NCI-H2107 treated with DMSO at 0.1 percent for 48 hours (cell line): ENCODE results near the gene FKBP11.
"Not testable (repeated sequence)": the region's sequence is repeated elsewhere in the genome, so short reads cannot be mapped to it uniquely, and the experiment has no call there.

ENCODE experiments used
- DNase-seq: peaks from one replicate; lab custom pipeline; 2025; ENCODE audit not compliant: unreplicated experiment; lab: John Stamatoyannopoulos, UW

The FKBP11 gene

DNA sequence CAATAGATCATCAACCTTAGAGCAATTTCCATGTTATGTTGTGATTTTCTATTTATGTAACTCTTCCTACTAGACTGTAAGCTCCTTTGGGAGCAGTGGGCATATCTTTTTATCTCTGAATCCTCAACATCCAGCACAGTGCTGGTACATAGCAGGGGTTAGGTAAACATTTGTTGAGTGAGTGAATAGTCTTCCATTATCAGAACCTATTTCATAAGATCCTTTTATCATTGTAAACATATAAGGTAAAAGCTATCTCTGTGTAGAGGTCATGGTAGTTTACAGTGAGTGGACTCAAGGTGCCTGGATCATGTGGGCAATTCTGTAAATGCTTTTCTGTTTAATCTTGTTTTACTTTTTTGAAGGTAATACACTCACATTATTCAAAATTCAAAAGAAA, 15.1 kb downstream of the FKBP11 start:
- no peak for DNase-seq

DNA sequence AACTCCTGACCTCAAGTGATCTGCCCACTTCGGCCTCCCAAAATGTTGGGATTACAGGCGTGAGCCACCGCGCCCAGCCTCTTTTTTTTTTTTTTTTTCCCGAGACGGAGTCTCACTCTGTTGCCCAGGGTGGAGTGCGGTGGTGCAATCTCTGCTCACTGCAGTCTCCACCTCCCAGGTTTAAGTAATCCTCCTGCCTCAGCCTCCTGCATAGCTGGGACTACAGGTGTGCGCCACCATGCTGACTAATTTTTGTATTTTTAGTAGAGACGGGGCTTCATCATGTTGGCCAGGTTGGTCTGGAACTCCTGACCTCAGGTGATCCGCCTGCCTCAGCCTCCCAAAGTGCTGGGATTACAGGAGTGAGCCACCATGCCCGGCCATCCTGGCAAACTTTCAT, 15.6 kb downstream of the FKBP11 start:
- not testable (repeated sequence) for DNase-seq

DNA sequence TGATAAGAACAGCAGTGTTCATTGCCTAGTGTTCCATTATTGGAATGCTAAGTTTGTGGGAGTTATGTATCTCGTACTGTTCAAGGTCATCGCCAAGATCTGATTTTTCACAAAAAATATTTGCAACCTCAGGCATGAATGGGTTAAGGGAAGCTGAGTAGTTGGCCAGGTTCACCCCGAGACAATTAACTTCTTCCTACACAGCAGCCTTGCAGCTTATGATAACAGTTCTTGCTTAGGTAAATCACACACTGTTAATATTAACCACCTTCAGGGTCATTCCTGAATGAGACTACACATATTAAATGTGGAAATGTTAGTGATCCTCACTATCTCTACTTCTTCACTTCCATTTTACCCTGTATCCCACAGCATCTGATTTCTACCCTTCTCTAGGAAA, 18.0 kb downstream of the FKBP11 start:
- DNase-seq = no peak

DNA sequence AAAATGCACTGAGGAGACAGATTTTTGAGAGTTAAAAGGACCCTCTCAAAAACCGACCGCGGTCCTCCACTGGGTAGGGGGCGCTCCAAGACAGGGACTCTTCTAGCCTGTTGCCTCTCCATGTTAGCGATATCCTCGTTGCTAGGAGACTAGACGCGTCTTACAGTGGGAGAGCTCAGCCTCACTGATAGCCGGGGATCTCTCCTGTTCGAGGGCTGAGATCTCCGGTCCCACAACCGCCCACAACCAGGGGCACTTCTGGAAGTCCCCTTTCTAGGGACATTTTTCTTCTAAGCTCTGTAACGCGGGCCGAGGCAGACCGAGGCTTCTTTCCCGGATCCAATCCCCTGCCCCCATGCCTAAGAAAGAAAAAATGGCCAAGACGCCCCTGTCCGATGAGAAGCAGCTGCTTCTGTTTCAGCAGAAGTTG, 21.3 kb downstream of the FKBP11 start:
- peak; percentile 65 for DNase-seq

DNA sequence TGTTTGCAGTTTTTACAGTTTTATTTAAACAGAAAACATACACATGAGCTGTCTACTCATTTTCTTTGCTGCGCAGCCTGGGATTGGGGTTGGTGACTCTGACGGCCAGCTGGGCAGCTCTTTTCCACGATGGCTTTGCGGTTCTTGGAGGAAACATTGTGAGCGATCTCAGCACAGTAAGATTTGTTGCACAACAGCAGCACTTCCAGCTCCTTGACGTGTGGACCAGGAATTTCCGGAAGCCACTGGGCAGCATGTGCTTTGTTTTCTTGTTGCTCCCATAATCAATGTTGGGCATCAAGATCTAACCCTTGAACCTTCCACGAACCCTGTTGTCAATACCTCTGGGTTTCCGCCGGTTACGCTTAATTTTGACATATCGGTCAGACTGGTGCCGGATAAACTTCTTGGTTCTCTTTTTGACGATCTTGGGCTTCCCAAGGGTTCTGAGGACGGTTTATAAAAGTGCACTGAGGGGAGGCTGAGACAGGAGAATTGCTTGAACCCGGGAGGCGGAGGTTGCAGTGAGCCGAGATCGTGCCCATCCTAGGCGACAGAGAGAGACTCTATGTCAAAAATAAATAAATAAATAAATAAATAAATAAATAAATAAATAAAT, 21.8 kb downstream of the FKBP11 start:
- DNase-seq = no peak

DNA sequence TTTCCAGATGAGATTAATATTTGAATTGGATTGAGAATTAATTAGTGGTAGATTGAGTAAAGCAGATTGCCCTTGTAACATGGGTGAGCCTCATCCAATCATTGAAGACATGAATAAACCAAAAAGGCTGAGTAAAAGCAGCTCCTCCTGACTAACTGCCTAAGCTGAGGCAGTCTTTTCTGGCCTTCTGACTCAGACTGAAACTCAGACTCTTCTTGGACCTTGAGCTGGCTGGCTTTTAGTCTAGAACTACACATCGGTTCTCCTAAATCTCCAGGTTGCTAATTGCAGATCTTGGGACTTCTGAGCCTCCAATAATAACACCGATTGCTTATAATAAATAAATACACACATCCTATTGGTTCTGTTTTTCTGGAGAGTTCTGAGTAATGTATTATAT, 24.0 kb downstream of the FKBP11 start:
- DNase-seq = no peak

DNA sequence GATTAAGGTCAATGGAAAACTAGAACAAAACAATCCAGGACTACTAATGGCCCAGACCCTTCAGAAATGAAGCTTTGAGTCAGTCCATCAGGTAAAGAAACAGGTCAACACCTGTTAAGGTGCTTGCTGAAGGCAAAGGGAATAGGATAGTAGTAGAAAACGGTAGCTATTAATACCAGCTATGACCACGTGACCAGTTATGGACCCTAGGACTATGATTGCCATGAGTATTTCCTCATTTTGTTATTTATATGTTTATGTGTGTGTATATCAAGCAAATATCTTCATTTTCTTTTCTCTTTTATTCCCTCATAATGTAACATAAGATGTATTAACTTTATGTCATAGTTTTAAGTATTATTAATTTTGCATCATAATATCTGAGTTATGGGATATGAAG, 25.6 kb downstream of the FKBP11 start:
- DNase-seq = no peak

DNA sequence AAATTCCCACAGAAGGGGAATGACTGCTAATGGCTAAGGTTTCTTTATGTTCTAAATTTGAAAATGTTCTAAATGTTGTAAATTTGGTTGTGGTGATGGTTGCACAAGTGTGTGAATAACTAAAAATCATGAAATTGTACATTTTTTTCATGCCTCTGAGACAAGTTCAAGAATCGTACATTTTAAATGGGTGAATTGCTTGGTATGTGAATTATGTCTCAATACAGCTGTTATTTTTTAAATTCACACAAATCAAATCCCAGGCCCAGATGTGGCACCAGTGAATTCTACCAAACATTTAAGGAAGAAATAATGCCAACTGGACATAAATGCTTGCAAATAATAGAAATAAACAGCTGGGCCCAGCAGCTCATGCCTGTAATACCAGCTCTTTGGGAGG, 31.0 kb downstream of the FKBP11 start:
- DNase-seq = no peak

DNA sequence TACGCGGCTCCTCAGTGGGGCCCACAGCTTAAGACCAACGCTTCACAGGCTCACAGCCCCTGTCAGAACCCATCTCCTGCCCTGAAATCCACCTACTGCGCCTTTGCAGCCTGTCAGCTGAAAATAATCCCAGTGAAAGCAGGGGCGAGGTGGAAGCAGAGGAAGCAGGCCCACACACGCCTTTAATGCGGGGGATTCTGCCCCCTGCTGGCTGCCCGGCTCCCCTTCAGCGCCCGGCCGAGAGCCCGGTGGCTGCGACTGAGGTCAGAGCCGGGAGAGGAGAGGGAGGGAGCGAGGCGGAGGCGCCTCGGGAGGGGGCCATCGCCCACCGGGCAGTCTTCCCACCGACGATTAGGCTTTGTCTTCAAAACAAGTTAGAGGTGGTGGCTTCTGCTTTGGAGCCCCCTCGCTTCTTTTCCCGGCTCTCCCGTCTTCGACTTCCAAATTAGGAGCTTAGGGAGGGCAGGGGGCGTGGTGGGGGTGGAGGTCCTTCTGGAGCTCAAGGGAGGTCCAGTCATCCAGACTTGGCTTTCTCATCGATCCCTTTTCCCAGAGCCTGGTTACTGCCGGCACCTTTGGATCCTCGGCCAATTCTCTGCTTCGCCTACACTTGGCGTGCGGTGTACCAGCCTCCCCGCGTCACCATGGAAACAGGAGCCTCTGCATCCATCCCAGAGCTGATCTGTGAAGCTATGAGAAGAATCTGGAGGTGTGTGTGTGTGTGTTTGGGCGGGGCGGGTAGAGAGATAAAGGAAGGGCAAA, 34.5 kb downstream of the FKBP11 start:
- peak; percentile 51 for DNase-seq

DNA sequence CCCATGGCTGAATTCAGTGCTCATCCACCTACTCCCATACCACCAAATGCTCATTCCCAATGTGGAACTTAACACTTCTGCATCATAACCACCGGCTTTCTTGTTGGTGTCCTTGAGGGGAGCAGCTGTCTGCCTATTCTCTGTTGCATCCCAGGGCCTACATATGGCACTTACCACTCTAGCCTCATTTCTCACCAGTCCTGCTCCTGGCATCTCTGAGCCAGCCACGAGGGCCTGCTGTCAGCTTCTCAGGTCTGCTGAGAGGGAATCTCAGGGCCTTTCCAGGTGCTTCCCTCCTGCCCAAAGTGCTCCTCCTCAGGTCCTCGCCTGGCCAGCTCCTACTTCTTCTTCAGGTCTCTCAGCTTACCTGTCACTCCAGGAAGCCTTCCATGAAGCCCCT, 35.6 kb downstream of the FKBP11 start:
- no peak for DNase-seq

DNA sequence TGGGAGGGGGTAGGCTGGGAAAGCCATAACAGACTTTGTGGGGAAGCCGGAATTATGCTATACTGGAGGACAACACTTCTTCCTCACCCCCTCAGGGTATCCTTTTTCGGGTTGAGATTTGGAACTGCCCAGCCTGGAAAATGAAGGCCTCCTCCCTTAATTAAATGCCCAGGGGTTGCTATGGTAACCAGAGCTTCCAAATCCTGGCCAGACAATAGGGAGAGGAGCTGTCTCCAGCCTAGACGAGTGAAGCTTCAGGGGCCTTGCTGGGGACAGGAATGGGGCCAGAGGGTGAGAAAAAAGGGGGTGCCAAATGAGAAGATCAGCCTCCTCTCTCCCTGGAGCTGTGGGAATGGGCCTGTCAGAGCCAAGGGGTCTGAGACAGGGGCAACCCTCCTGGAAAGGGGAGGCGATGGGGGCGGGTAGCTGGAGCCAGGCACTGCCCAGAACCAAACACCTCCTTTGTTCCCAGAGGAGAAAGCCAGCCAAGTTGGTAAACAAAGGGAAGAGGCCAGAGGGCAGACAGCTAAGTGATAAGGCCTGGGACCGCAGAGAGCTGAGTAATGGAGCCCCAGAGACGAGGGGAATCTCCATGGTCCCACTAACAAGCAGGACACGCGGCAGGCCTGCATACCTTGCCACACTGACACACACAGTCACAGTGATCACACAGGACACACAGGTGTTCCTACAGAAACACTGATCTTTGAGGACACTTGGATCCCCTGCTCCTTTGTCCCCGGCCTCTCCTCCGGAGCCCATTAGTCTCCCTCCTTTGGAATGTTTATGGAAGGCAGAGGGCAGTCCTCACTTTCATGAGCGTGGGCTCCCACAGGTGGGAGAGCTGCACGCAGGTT, 41.8 kb downstream of the FKBP11 start:
- DNase-seq = no peak

DNA sequence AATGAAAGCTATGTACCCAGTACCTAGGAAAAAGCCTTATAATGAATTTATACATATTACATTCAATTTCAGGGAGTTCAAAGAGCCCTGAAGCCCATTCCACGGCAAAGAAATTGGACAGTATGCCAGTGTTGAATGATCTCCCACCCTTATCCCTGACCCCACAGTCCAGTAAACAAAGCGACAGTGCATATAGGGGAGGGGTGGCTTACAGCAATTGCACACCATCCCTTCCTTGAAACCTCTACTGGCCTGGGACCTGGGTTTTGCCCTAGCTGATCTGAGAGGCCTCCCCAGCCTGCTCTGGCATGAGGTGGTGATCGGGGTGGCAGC, 42.4 kb downstream of the FKBP11 start:
- no peak for DNase-seq

DNA sequence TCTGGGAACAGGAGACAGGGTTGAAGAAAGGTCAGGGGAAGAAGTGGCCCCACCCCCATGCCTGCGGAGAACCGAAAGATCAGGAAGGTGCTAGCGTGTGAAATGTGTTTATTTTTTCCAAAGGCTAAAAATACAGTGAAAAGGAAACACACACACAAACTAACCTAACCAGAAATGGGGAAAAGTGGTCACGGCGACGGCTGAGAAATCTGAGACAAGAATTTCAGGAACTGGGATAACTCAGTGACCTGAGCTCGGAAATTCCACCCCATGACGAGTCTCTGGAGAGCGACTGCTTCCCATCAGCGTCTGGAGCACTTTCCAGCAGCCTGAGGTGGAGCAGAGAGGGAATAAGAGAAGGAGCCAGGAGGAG, 43.0 kb downstream of the FKBP11 start:
- DNase-seq = no peak

DNA sequence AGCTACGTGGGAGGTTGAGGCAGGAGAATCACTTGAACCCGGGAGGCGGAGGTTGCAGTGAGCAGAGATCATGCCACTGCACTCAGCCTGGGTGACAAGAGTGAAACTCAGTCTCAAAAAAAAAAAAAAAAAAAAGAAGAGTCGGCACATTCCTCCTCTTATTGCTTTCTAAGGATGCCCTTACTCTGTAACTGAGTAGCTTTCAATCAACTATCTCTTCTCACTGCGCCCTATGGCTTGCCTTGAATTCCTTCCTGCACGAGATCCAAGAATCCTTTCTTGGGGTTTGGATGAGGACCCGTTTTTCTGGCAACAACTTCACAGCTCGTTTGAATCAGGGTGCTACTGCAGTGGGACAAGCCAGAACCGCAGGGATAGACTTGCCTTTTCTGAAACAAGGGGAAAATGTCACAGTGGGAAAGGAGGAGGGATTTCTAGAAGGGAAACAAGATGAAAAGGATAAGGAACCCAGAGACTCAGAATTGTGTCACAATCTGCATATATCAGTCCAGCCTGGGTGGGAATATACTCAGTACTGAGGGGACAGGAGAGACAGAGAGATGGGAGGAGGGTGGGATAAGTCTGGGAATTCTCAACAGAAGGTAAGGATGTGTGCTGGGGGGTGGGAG, 43.5 kb downstream of the FKBP11 start:
- DNase-seq = no peak

DNA sequence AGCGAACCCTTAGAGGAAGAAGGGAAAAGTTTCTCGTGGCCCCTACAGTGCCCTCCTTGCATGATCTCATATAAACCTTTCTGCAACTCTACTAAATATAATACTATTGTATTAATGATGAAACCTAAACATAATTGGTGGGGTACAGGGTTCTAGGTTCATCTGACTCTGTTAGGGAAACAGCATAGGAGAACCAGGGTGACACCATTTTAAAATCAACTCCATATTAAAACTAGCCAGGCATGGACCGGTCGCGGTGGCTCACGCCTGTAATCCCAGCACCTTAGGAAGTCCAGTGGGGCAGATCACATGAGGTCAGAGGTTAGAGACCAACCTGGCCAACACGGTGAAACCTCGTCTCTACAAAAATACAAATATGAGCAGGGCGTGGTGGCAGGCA, 44.6 kb downstream of the FKBP11 start:
- DNase-seq = no peak

DNA sequence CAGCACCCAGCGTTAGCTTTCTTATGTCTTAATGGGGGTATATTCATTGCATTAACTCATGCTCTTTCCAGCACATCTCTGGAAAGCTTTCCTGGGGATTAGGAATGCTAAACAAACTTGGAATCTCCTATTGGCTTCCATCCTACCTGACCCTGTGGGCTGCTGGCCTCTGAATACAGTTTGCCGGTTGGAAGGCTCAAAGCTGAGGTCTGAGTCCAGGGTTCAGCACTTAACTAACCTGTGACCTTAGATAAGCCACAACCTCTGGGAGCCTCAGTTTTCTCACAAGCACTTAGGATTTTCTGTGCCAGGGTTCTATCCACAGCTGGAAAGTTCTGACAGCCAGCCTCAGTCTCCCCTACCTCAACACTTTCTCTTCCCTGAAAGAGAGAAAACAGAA, 46.7 kb downstream of the FKBP11 start:
- no peak for DNase-seq

DNA sequence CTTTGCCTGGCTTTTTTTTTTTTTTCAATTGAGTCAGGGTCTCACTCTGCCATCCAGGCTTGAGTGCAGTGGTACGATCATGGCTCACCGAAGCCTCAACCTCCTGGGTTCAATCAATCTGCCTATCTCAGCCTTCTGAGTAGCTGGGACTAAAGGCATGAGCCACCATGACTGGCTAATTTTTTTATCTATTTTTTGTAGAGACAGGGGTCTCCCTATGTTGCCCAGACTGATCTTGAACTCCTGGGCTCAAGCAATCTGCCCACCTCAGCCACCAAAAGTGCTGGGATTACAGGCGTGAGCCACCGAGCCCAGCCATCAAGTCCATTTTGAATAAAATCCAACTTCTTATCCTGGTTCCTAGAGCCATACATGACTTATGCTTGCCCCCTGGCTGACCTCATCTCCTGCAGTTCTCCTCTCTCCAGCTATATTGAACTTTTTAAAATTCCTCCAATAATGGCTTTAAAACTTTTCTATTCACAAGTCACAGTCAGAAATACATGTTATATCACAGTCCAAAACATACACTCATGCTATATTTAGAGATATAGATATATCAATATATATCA, 49.3 kb downstream of the FKBP11 start:
- DNase-seq = no peak

DNA sequence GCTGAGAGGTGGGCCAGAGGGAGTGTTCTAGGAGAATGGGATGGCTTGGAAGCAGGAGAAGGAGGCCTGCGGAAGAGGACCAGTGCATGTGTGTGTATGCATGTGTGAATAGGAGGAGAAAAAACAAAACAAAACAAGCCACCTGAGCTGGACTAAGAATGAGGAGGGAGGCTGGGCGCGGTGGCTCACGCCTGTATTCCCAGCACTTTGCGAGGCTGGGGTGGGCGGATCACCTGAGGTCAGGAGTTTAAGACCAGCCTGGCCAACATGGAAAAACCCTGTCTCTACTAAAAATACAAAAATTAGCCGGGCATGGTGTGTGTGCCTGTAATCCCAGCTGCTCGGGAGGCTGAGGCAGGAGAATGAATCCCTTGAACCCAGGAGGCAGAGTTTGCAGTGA, 51.8 kb downstream of the FKBP11 start:
- not testable (repeated sequence) for DNase-seq

DNA sequence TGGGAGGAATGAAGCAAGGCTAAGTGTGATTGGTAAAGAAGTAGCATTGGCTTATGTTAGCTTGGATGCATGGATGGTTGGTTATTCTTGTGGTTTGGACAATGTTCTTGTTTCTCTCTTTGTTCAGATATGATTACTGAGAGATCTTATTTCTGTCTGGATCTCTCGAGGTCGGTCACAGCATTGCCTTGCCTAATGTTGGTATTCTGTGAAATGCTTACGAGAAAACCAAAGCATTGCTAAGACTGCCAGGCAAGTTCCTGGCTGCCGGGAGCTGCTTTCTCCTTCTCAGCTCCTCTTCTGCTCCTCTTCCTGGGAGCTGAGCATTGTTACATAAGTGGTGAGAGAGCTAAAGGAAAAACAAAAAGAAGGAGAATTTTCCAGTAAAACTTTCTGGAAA, 52.2 kb downstream of the FKBP11 start:
- DNase-seq = no peak
